Measurements from ENCODE around the gene LUZP4. TPM values are rescaled to one million over a fixed set of nuclear protein-coding genes. Genes with fewer than 3 reads are reported as not detected.
"Not testable (repeated sequence)": the region's sequence is repeated elsewhere in the genome, so short reads cannot be mapped to it uniquely, and the experiment has no call there.

Gene LUZP4
- total RNA-seq, 1 donor from 2014 or later: not detected

- intact Hi-C loops (cut with DNase I): loop anchor here (10.0 kb wide), 1 partner anchor 89 kb away; the partner anchor contains the start of gene LRCH2
- Histone ChIP-seq H3K27ac (peak overlapping the region in 1 of 2 donors; percentile 32), H3K9me3 (no peaks in the 10 kb centered on the region), H3K4me1 (peaks cover 0 to 4% of the 10 kb centered on the region in 2 donors), H3K27me3 (no peaks in the 10 kb centered on the region), H3K36me3 (no peaks in the 10 kb centered on the region), H3K4me3 (no peak overlapping the region)
- no peak for TF ChIP-seq CTCF (IDR thresholded peaks at IDR 0.05)
- DNase-seq (ENCODE audit: low spot score in 2 of 2): no peak
These were observed 34.7 kb downstream of the LUZP4 start for GRCh38 chrX:115324194-115324593.

GRCh38 chrX:115329282-115329681 is 39.8 kb downstream of the LUZP4 start:
- intact Hi-C loops (cut with DNase I): loop anchor here (5.0 to 10.0 kb wide), 2 partner anchors 94 to 363 kb away; partner anchors contain the start of gene LRCH2
- not testable (repeated sequence) for H3K4me1 ChIP-seq; H3K9me3 ChIP-seq; DNase-seq (ENCODE audit: low spot score in 2 of 2); H3K27me3 ChIP-seq; H3K36me3 ChIP-seq; H3K27ac ChIP-seq; H3K4me3 ChIP-seq

GRCh38 chrX:115330498-115331168 is 41.1 kb downstream of the LUZP4 start:
- peak overlapping the region; percentile 19 to 39 for H3K4me3 ChIP-seq
- peak overlapping the region; percentile 56 to 62 for H3K27ac ChIP-seq

GRCh38 chrX:115332832-115333231 is 43.3 kb downstream of the LUZP4 start:
- no peak overlapping the region for H3K4me3 ChIP-seq
- peak overlapping the region; percentile 54 to 61 for H3K27ac ChIP-seq
- no peaks in the 10 kb centered on the region for H3K27me3 ChIP-seq
- DNase-seq (ENCODE audit: low spot score in 2 of 2): no peak
- intact Hi-C loops (cut with DNase I): loop anchor here (2.0 kb wide), 1 partner anchor 228 kb away; the partner anchor contains the start of gene PLS3
- H3K9me3 ChIP-seq: no peaks in the 10 kb centered on the region
- H3K36me3 ChIP-seq: no peaks in the 10 kb centered on the region
- H3K4me1 ChIP-seq: no peaks in the 10 kb centered on the region
- TF ChIP-seq CTCF (IDR thresholded peaks at IDR 0.05): no peak

More at GRCh38 chrX:115330498-115331168, 41.1 kb downstream of the LUZP4 start:
- Histone ChIP-seq H3K36me3 (no peaks in the 10 kb centered on the region), H3K27me3 (no peaks in the 10 kb centered on the region), H3K4me1 (no peaks in the 10 kb centered on the region), H3K9me3 (no peaks in the 10 kb centered on the region)
- no peak for DNase-seq (ENCODE audit: low spot score in 2 of 2)
- TF ChIP-seq CTCF (IDR thresholded peaks at IDR 0.05): peak; percentile 68 to 85 (median 79)
- intact Hi-C loops (cut with DNase I): loop anchor here (1.0 to 2.0 kb wide), 2 partner anchors 312 to 349 kb away; no protein-coding TSS in a partner anchor

GRCh38 chrX:115333446-115333845 is 43.9 kb downstream of the LUZP4 start:
- H3K27ac ChIP-seq: peak overlapping the region; percentile 54 to 61
- H3K36me3 ChIP-seq: no peaks in the 10 kb centered on the region
- no peaks in the 10 kb centered on the region for H3K27me3 ChIP-seq
- TF ChIP-seq CTCF (IDR thresholded peaks at IDR 0.05): no peak
- no peaks in the 10 kb centered on the region for H3K9me3 ChIP-seq
- DNase-seq (ENCODE audit: low spot score in 2 of 2): no peak
- H3K4me1 ChIP-seq: no peaks in the 10 kb centered on the region
- no peak overlapping the region for H3K4me3 ChIP-seq
- intact Hi-C loops (cut with DNase I): loop anchor here (2.0 kb wide), 1 partner anchor 227 kb away; the partner anchor contains the start of gene PLS3

- H3K4me3 ChIP-seq: no peak overlapping the region
- no peaks in the 10 kb centered on the region for H3K27me3 ChIP-seq
- TF ChIP-seq CTCF (IDR thresholded peaks at IDR 0.05): no peak
- H3K36me3 ChIP-seq: no peaks in the 10 kb centered on the region
- no peak for DNase-seq (ENCODE audit: low spot score in 2 of 2)
- H3K9me3 ChIP-seq: no peaks in the 10 kb centered on the region
- peak overlapping the region; percentile 14 to 36 for H3K27ac ChIP-seq
- intact Hi-C loops (cut with DNase I): no loop called here
- H3K4me1 ChIP-seq: peaks cover 0 to 2% of the 10 kb centered on the region in 2 donors
These were observed 48.1 kb downstream of the LUZP4 start for GRCh38 chrX:115337491-115338144.

Data from ascending aorta (tissue), 2 donors.